Suprapubic skin (tissue), 4 donors: ENCODE results near the gene MIGA1. TPM values are rescaled to one million over a fixed set of nuclear protein-coding genes. Genes with fewer than 3 reads are reported as not detected.
"Not testable (repeated sequence)": the region's sequence is repeated elsewhere in the genome, so short reads cannot be mapped to it uniquely, and the experiment has no call there.

Experiments used
- DNase-seq, 2 donors: peaks; one replicate each; pipeline ENCODE4 v3.0.0-alpha.2; 2019; ENCODE audit warnings: low spot score in 2 of 2
- H3K27ac ChIP-seq: fragments of 200-600 bp; sonication (generic); one replicate; pipeline ENCODE4 v1.5.1; 2019
- H3K27me3 ChIP-seq: fragments of 200-600 bp; sonication (generic); one replicate; pipeline ENCODE4 v1.5.1; 2019
- H3K36me3 ChIP-seq: fragments of 200-600 bp; sonication (generic); one replicate; pipeline ENCODE4 v1.5.1; 2019
- H3K4me1 ChIP-seq: fragments of 200-600 bp; sonication (generic); one replicate; pipeline ENCODE4 v1.5.1; 2019
- H3K4me3 ChIP-seq: fragments of 200-600 bp; sonication (generic); one replicate; pipeline ENCODE4 v1.5.1; 2019; ENCODE audit warnings: mild to moderate bottlenecking
- H3K9me3 ChIP-seq: fragments of 200-600 bp; sonication (generic); one replicate; pipeline ENCODE4 v1.5.1; 2019
- CTCF ChIP-seq, 2 donors: fragments of 200-600 bp in 1 of 2; fragments of 450-650 bp in 1 of 2; sonication (generic) in 1 of 2; IDR thresholded peaks; one replicate each; pipeline ENCODE4 v1.5.1; 2016 to 2019; ENCODE audit warnings: antibody characterized with exemption in 2 of 2, mild to moderate bottlenecking in 1 of 2, moderate library complexity in 1 of 2
- EP300 ChIP-seq: sonication (generic); formaldehyde crosslinking; IDR thresholded peaks from one replicate; pipeline ENCODE4 v1.6.1; 2017; ENCODE audit warnings: antibody characterized with exemption
- POLR2A ChIP-seq, 2 donors: fragments of 450-650 bp; IDR thresholded peaks; one replicate each; pipeline ENCODE4 v1.6.1; 2017; ENCODE audit warnings: antibody characterized with exemption in 2 of 2, mild to moderate bottlenecking in 2 of 2, moderate library complexity in 2 of 2
- POLR2AphosphoS5 ChIP-seq, 3 donors: sonication (generic); formaldehyde crosslinking; IDR thresholded peaks; one replicate each; pipeline ENCODE4 v1.6.1; 2017; ENCODE audit warnings: antibody characterized with exemption in 3 of 3
- WGBS: methylation state at CpG from one replicate; pipeline ENCODE4 v1.1.5; 2018; 5-methylcytosine and 5-hydroxymethylcytosine counted together
- total RNA-seq, 4 donors: library from RNA; depleted of rRNA; stranded (reverse); fragments of >200 nt; gene quantifications; one replicate each; pipeline ENCODE4 v1.1.0, GENCODE V29; 2016

Gene MIGA1
- total RNA-seq, 4 donors from 2014 or later, result 7.6 to 17.6 (median 10.2) TPM

- no peak overlapping the region for H3K4me3 ChIP-seq
- no peak overlapping the region for H3K27ac ChIP-seq
- 83% methylated on average over 7 of the region's 7 CpGs for WGBS
Observed at GRCh38 chr1:77817368-77818209, 38.1 kb downstream of the MIGA1 start.

GRCh38 chr1:77820121-77820520 is 40.7 kb downstream of the MIGA1 start:
- no peak for TF ChIP-seq EP300
- no peak for TF ChIP-seq CTCF (IDR thresholded peaks at IDR 0.05)
- H3K4me1 ChIP-seq, result no peaks in the 10 kb centered on the region
- no peaks in the 10 kb centered on the region for H3K27me3 ChIP-seq
- DNase-seq, result no peak
- no peak overlapping the region for H3K4me3 ChIP-seq
- 94% methylated on average over 1 of the region's 1 CpG for WGBS
- H3K36me3 ChIP-seq, result peaks cover 37% of the 10 kb centered on the region
- H3K27ac ChIP-seq, result no peak overlapping the region
- H3K9me3 ChIP-seq, result no peaks in the 10 kb centered on the region

More at GRCh38 chr1:77817368-77818209, 38.1 kb downstream of the MIGA1 start:
- Histone ChIP-seq H3K4me1 (no peaks in the 10 kb centered on the region), H3K9me3 (no peaks in the 10 kb centered on the region), H3K36me3 (peaks cover 53% of the 10 kb centered on the region), H3K27me3 (no peaks in the 10 kb centered on the region)
- no peak for TF ChIP-seq CTCF (IDR thresholded peaks at IDR 0.05)
- TF ChIP-seq POLR2A (IDR thresholded peaks at IDR 0.05), result no peak
- no peak for TF ChIP-seq POLR2AphosphoS5 (IDR thresholded peaks at IDR 0.05)
- TF ChIP-seq EP300, result no peak
- no peak for DNase-seq

GRCh38 chr1:77824079-77824478 is 44.6 kb downstream of the MIGA1 start:
- no peaks in the 10 kb centered on the region for H3K27me3 ChIP-seq
- H3K4me1 ChIP-seq, result peaks cover 4% of the 10 kb centered on the region
- no peak overlapping the region for H3K27ac ChIP-seq
- WGBS, result 76% methylated on average over 2 of the region's 2 CpGs
- no peaks in the 10 kb centered on the region for H3K9me3 ChIP-seq
- DNase-seq, result no peak
- peaks cover 19% of the 10 kb centered on the region for H3K36me3 ChIP-seq
- no peak for TF ChIP-seq POLR2A (IDR thresholded peaks at IDR 0.05)
- no peak for TF ChIP-seq EP300
- no peak for TF ChIP-seq POLR2AphosphoS5 (IDR thresholded peaks at IDR 0.05)
- no peak for TF ChIP-seq CTCF (IDR thresholded peaks at IDR 0.05)
- H3K4me3 ChIP-seq, result no peak overlapping the region

GRCh38 chr1:77824694-77825093 is 45.2 kb downstream of the MIGA1 start:
- no peak for DNase-seq
- TF ChIP-seq POLR2AphosphoS5 (IDR thresholded peaks at IDR 0.05), result no peak
- TF ChIP-seq CTCF (IDR thresholded peaks at IDR 0.05), result no peak
- TF ChIP-seq EP300, result no peak
- TF ChIP-seq POLR2A (IDR thresholded peaks at IDR 0.05), result no peak
- H3K9me3 ChIP-seq, result no peaks in the 10 kb centered on the region
- whole genome bisulfite sequencing, result 100% methylated on average over 1 of the region's 1 CpG
- H3K4me1 ChIP-seq, result peaks cover 6% of the 10 kb centered on the region
- no peak overlapping the region for H3K27ac ChIP-seq
- H3K4me3 ChIP-seq, result no peak overlapping the region
- peaks cover 13% of the 10 kb centered on the region for H3K36me3 ChIP-seq
- H3K27me3 ChIP-seq, result no peaks in the 10 kb centered on the region

- TF ChIP-seq EP300, result no peak
- no peak for TF ChIP-seq POLR2A (IDR thresholded peaks at IDR 0.05)
- TF ChIP-seq CTCF (IDR thresholded peaks at IDR 0.05), result no peak
- TF ChIP-seq POLR2AphosphoS5 (IDR thresholded peaks at IDR 0.05), result no peak
- Histone ChIP-seq H3K36me3 (peaks cover 9% of the 10 kb centered on the region), H3K27me3 (no peaks in the 10 kb centered on the region), H3K9me3 (no peaks in the 10 kb centered on the region), H3K4me3 (no peak overlapping the region), H3K4me1 (peaks cover 6% of the 10 kb centered on the region), H3K27ac (peak overlapping the region; percentile 30)
- 40% methylated on average over 10 of the region's 10 CpGs for WGBS
- no peak for DNase-seq
Observed at GRCh38 chr1:77825131-77825709, 45.8 kb downstream of the MIGA1 start.

GRCh38 chr1:77826851-77827250 is 47.4 kb downstream of the MIGA1 start:
- DNase-seq, H3K27me3 ChIP-seq, H3K4me3 ChIP-seq, H3K27ac ChIP-seq, H3K36me3 ChIP-seq, H3K9me3 ChIP-seq: not testable (repeated sequence)
- peaks cover 16% of the 10 kb centered on the region for H3K4me1 ChIP-seq
- 97% methylated on average over 8 of the region's 8 CpGs for WGBS
